ENCODE measurements around the gene TM9SF1. TPM values are rescaled to one million over a fixed set of nuclear protein-coding genes. Genes with fewer than 3 reads are reported as not detected.

The TM9SF1 gene
- total and polyA plus RNA-seq, 10 of the 15 experiments (the other 5 are each of a cell fraction or from before 2014, with no cell fraction given): 7.2 to 39.2 (median 17.6) TPM

GRCh38 chr14:24188251-24189058 is 6.8 kb downstream of the TM9SF1 start, which contains the start of gene IPO4 (continued):
- TF ChIP-seq TCF7 (IDR thresholded peaks at IDR 0.05; ENCODE audit: borderline replicate concordance) (peak; percentile 65; the same call in 1 of the 2 replicates), RBBP5 (conservative IDR thresholded peaks at IDR 0.05) (no peak), HCFC1 (IDR thresholded peaks at IDR 0.05; ENCODE audit: low read length) (peak; percentile 95), CBX3 (IDR thresholded peaks at IDR 0.05; ENCODE audit: borderline replicate concordance, low read depth) (no peak), STAT3 (IDR thresholded peaks at IDR 0.05; ENCODE audit: low read depth, low read length) (peak; percentile 95), ZNF622 (IDR thresholded peaks at IDR 0.05) (no peak), RELA (IDR thresholded peaks at IDR 0.05; ENCODE audit: borderline replicate concordance, partially characterized antibody) (peak; percentile 97), BMI1 (IDR thresholded peaks at IDR 0.05; ENCODE audit: borderline replicate concordance) (peak; percentile 97), CHD4 (IDR thresholded peaks at IDR 0.05) (no peak), ZZZ3 (IDR thresholded peaks at IDR 0.05; ENCODE audit: control insufficient read depth, insufficient read length, low read depth) (peak; percentile 85), POLR2A (IDR thresholded peaks at IDR 0.05; ENCODE audit: low read depth, low read length) (peak; percentile 94), RCOR1 (conservative IDR thresholded peaks at IDR 0.05; ENCODE audit: low read depth, low read length) (peak; percentile 94), BHLHE40 (IDR thresholded peaks at IDR 0.05; ENCODE audit: borderline replicate concordance in 1 of 2, low read depth in 2 of 2, low read length in 1 of 2) (peak; percentile 96 to 97), POU2F2 (IDR thresholded peaks at IDR 0.05; ENCODE audit: borderline replicate concordance, low read depth, low read length) (peak; percentile 98), SIX5 (IDR thresholded peaks at IDR 0.05; ENCODE audit: low read depth, low read length, severe bottlenecking) (peak; percentile 76), CEBPB (IDR thresholded peaks at IDR 0.05; ENCODE audit: borderline replicate concordance in 1 of 2, low read depth in 2 of 2, low read length in 2 of 2) (no peak), NR2C2 (IDR thresholded peaks at IDR 0.05; ENCODE audit: borderline replicate concordance, control insufficient read depth, insufficient read length, low read depth) (no peak), POLR2AphosphoS2 (IDR thresholded peaks at IDR 0.05; ENCODE audit: low read depth, low read length) (peak; percentile 72), TCF12 (IDR thresholded peaks at IDR 0.05; ENCODE audit: low read depth, low read length) (peak; percentile 80), NFIC (IDR thresholded peaks at IDR 0.05; ENCODE audit: low read depth, low read length) (no peak), ASH2L (IDR thresholded peaks at IDR 0.05; ENCODE audit: borderline replicate concordance, low read depth) (no peak)
- TF ChIP-seq, protein P1, sequence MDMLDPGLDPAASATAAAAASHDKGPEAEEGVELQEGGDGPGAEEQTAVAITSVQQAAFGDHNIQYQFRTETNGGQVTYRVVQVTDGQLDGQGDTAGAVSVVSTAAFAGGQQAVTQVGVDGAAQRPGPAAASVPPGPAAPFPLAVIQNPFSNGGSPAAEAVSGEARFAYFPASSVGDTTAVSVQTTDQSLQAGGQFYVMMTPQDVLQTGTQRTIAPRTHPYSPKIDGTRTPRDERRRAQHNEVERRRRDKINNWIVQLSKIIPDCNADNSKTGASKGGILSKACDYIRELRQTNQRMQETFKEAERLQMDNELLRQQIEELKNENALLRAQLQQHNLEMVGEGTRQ (IDR thresholded peaks at IDR 0.05; ENCODE audit: borderline replicate concordance, low read depth, low read length): peak; percentile 82
- TF ChIP-seq, protein P2, sequence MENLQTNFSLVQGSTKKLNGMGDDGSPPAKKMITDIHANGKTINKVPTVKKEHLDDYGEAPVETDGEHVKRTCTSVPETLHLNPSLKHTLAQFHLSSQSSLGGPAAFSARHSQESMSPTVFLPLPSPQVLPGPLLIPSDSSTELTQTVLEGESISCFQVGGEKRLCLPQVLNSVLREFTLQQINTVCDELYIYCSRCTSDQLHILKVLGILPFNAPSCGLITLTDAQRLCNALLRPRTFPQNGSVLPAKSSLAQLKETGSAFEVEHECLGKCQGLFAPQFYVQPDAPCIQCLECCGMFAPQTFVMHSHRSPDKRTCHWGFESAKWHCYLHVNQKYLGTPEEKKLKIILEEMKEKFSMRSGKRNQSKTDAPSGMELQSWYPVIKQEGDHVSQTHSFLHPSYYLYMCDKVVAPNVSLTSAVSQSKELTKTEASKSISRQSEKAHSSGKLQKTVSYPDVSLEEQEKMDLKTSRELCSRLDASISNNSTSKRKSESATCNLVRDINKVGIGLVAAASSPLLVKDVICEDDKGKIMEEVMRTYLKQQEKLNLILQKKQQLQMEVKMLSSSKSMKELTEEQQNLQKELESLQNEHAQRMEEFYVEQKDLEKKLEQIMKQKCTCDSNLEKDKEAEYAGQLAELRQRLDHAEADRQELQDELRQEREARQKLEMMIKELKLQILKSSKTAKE (IDR thresholded peaks at IDR 0.05; ENCODE audit: low read depth, poor library complexity, severe bottlenecking): peak; percentile 37
- TF ChIP-seq, protein P3, sequence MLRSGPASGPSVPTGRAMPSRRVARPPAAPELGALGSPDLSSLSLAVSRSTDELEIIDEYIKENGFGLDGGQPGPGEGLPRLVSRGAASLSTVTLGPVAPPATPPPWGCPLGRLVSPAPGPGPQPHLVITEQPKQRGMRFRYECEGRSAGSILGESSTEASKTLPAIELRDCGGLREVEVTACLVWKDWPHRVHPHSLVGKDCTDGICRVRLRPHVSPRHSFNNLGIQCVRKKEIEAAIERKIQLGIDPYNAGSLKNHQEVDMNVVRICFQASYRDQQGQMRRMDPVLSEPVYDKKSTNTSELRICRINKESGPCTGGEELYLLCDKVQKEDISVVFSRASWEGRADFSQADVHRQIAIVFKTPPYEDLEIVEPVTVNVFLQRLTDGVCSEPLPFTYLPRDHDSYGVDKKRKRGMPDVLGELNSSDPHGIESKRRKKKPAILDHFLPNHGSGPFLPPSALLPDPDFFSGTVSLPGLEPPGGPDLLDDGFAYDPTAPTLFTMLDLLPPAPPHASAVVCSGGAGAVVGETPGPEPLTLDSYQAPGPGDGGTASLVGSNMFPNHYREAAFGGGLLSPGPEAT (IDR thresholded peaks at IDR 0.05; ENCODE audit: low read depth): peak; percentile 84
- TF ChIP-seq, protein P4, sequence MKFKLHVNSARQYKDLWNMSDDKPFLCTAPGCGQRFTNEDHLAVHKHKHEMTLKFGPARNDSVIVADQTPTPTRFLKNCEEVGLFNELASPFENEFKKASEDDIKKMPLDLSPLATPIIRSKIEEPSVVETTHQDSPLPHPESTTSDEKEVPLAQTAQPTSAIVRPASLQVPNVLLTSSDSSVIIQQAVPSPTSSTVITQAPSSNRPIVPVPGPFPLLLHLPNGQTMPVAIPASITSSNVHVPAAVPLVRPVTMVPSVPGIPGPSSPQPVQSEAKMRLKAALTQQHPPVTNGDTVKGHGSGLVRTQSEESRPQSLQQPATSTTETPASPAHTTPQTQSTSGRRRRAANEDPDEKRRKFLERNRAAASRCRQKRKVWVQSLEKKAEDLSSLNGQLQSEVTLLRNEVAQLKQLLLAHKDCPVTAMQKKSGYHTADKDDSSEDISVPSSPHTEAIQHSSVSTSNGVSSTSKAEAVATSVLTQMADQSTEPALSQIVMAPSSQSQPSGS (IDR thresholded peaks at IDR 0.05; ENCODE audit: low read length): peak; percentile 71; the same call in 1 of the 2 replicates

Data from GM12878 (cell line).